HG03521 (cell line): ENCODE data around the gene SLC7A8.

Experiments used
- ATAC-seq: cut with Tn5 transposase; IDR thresholded peaks from one replicate; pipeline ENCODE4 v1.9.1; 2021; ENCODE audit warnings: mild to moderate bottlenecking, moderate library complexity; ENCODE audit not compliant: unreplicated experiment

Gene SLC7A8

DNA sequence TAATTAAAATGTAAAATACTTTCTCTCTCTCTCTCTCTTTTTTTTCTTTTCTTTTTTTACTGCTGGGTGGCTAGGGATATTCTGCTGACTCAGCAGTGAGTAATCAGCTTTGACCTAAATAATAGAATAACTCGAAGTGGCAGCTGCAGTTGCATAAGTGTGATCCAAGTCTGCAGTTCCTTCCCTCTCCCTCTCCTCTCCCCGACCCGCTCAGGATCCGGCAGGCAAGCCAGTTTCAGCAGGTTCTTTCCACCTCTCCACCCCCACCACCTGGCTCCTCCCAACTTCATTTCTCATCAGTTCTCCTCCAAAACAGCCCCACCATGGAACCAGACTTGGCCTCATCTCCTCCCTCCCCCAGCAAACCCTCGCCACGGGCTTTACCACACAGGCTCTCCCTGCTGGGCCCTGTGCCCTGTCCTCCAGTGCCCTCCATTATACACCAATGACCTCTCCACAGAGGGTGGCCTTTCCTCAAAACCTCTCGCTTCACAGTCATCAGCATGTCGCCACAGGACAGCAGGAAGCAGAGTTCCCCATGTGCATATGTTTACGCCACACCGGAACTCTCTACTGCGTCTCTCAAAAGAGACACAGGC, 22.4 kb downstream of the SLC7A8 start:
- ATAC-seq = no peak

DNA sequence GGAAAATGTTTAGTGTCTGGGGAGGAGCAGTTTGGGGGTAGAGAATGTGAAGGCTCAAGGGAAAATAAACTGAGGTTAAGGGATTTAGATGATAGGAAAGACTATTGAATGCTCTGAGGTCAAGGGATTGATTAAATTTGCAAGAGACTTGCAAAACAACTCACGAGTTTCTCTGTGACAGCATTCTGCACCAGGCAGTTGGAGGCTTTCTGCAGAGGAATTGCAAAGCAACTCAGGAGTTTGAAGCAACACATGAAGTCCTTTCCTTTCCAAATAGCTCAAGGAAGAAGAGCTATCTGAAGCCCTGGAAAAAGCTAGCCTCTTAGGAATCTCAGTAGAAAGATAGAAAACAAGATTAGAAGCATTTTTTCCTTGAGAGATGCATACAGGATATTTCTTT, 23.9 kb downstream of the SLC7A8 start:
- ATAC-seq = no peak

DNA sequence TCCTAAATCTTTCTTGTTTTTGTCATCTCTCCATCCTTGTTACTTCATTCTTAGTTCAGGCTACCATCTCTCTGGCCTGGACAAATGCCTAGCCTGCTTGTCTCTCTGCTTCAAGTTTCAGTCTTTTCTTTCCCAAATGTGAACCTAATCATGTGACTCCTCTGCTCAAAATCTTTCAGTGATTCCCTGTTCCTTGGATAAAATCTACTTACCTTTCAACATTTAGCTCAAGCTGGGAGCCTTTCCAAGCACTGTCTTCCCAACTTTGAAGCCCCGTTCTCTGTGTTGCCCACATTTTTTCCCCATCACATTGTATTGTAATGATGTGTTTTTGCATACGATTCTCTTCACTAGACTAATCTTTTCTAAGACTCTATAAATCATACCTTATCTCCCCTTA, 24.7 kb downstream of the SLC7A8 start:
- no peak for ATAC-seq

DNA sequence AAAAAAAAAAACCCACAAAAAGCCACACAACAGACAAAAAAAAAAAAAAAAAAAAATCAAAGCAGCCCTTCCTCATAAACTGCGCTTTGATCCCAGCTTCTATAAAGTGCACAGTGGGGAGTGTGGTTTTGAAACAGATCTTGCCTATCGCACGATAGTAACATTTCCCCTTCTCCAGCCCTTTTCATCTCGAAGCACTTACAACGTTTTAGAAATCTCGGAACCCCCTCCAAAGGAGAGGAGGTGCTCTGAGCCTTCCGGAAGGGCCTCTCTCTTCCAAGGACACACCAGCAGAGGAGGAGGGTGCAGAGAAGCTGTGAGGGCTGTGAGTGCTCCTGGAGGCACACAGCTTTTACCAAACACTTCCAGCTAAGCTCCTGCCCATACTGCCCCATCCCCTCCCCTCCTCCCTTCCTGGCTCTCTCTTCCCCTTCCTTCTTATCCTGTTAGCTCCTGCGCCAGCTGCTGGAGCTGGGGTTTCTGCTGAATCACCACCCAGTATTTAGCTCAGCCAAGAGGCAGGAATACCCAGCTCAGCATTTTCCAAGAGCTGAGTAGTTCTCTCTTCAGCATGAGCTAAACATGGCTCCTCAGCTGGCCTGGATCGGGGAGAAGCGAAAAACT, 28.4 kb downstream of the SLC7A8 start:
- no peak for ATAC-seq

DNA sequence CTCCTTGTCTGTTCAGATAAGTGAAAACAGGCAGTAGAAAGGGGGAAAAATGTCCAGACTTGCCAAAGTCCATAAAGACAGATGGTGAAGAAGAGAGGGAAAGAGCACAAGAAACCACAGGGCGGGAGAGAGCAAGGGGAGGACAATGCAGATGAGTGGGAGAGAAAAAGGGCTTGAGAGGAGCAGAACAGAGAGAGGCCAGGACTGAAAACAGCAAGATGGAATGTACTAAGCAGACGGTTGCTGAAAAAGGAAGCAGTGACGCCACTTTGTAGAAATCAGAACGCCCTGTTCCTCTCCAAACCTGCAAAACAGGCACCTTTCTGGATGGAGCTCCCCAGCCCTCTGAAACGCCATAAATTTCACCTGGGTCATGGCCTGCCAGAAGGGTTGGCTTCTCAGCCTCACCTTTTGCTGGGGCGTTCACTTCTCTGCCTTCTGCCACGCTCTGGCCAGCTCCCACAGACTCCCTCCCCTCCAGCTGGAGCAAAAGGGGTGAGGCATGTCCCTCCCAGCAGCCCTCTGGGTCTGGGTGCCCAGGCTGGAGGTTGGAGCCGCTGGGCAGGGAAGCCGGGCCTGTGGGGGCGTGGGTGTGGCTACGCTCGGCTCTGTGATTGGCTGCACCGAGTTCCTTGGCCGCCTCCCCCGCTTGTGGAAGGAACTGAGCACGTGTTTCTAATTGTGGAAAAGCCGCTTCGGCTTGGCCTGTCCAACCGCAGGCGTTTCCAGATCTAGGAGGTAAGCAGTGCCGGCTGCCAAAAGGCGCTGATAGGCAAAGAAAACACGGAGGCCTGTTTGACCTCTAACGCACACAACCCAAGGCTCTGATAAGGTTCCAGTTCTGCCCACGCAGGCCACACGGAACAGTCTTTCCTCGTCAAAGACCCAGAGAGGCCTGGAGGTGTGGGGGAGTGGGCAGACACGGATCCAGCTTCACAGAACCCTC, 29.3 kb downstream of the SLC7A8 start:
- ATAC-seq = no peak

DNA sequence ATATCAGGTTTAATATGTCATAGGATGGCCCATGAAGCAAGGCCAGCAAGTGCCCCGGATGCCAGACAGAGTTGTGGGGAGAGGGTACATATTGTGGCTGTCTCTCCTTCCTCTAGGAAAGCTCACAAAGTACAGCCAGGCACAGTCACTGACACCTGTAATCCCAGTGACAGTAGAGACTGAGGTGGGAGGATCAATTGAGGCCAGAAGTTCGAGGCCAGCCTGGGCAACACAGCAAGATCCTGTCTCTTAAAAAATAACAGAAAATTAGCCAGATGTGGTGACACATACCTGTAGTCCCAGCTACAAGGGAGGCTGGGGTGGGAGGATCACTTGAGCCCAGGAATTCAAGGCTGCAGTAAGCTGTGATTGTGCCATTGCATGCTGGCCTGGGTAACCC, 32.1 kb downstream of the SLC7A8 start:
- no peak for ATAC-seq

DNA sequence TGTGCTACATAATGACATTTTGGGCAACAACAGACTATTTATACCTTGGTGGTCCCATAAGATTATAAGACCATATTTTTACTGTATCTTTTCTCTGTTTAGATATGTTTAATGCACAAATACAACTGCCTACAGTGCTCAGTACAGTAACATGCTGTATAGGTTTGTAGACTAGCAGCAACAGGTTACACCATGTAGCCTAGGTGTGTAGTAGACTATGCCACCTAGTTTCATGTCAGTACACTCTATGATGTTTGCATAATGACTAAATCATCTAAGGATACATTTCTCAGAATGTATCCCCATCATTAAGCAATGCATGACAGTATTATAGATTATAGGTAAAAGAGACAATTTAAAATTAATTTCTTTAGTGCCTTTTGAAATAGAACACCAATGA, 33.7 kb downstream of the SLC7A8 start:
- ATAC-seq = no peak

DNA sequence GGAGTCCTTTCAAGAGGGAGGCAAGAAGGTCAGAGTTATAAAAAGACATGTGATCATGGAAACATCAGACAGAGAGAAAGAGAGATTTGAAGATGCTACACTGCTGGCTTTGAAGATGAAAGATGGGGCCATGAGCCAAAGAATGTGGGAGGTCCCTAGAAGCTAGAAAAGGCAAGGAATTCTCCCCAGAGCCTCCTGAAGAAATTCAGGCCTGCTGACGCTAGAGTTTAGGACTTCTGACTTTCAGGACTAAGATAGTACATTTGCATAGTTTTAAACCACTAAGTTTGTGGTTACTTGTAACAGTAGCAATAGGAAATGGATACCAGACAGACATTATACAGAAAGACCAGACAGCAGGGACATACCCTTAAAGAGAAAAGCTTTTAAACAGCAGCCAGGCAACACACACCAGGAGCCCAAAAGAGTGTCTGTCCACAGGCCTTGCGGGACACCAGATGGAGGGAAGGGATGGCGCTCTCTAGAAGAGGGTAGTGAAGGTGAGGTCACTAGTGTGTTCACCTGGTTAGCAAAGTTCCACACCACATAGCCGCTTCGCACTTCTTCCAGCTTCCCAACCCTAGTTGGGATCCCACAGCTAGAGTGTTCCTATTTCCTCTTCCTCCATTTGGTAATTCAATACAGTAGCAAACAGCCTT, 34.7 kb downstream of the SLC7A8 start:
- ATAC-seq = no peak

DNA sequence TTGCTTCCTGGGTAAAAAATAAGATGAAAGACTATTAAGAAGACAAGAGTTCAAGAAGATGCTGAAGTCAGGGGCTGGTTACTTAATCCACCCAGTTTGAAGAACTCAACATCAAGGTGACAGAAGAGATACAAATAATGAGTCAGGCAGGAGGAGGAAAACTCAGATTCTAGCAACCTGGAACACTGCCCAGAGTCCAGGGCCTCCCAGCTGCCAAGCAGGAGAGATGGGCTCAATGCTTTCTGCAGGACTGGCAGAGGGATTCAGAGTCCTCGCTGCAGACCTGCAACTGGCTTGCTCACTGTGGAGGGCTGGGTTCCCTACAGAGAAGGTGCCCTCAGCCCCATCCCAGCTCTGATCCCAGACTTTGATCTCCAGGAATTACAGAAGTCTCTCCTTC, 35.8 kb downstream of the SLC7A8 start:
- no peak for ATAC-seq

DNA sequence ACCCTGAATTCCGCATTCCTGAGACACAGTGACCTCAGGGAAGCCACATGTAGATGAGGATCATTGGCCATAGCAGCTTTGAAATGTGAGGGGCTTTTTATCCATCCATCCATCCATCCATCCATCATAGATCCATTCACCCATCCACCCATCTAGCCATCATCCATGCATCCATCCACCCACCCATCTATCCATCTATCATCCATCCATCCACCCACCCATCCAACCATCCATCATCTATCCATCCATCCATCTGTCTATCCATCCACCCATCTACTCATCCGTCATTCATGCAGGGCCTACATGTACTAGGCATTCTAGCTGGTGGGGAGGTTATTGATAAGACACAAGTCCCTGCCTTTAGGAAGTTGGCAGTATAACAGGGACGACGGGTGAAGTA, 36.5 kb downstream of the SLC7A8 start:
- no peak for ATAC-seq

DNA sequence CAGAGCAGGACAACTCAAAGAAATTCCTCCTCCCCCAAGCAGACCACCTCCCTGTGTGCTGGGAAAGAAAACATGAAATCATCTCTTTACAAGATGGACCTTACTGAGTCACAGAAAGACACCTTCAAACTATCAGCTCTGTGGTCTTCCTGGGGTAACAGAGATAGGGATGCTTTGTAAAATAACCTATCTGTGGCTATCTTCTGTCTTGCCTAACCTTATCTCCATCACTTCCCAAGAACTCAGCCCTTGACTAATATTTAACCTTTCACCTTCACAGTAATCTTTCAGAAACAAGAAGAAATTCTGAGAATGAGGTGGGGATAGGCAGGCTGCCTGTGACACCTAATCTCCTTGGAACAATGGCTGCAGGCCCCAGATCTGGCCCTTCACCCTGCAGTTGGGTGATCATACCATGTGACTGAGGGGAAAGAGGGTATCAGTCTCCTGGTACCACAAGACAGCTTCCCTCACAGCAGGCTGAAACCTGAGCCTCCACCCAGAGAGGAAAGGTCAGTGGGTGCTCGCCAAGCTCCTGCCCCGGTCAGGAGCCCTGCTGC, 37.0 kb downstream of the SLC7A8 start:
- no peak for ATAC-seq

DNA sequence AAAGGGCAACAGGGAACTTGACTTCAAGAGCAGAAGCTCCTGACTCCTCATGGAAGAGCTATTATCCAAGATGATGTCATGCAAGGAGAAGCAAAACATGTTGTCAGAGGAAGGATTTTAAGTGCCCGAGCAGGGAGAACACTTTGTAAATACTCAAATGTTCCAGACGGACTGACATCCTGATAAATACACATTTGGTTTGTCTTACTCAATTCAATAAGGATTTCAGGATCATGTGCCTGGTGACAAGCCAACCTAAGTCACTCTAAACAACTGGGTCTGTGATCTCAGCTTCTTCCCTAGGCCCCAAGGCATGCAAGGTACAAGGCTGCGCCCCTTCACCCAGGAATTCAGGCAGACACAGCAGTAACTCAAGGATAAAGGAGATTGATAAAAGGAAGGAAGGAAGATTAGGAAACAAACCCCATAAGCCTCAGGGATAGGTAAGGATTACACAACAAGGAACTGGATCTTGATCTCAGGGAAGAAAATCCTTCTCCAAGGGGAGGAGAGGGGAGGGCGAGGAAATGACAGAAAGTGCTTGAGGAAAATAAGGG, 37.6 kb downstream of the SLC7A8 start:
- ATAC-seq = no peak

DNA sequence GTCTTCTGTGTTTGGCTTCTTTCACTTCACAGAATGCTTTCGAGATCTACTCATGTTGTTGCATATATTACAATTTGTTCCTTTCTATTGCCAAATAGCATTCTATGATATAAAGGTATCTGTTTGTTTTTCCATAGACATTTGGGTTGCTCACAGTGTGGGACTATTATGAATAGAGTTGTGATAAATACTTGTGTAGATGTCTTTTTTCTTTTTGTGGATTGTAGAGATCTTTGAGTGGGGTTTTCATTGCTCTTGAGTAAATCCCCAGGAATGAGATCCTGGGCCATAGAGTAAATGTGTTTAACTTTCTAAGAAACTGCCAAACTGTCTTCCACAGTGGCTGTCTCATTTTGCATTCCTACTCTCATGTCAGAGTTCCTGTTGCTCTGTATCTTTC, 39.5 kb downstream of the SLC7A8 start:
- no peak for ATAC-seq

DNA sequence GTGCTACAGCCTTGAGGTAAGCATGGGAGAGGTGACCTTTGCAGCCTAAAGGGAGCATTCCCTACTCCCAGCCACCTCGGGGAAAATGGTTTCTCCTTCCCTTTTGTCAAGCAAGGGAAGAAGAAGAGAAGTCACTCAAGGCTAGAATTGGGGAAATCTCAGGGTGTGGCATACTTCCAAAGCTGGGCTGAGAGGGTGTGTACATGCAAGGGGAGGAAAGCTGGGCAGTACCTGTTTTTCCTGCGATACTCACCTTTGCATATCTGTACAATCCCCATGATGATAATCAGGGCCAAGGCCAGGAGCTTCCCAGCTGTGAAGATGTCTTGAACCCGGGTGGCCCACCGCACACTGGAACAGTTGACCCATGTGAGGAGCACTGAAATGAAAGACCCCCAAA, 40.6 kb downstream of the SLC7A8 start:
- ATAC-seq = no peak

DNA sequence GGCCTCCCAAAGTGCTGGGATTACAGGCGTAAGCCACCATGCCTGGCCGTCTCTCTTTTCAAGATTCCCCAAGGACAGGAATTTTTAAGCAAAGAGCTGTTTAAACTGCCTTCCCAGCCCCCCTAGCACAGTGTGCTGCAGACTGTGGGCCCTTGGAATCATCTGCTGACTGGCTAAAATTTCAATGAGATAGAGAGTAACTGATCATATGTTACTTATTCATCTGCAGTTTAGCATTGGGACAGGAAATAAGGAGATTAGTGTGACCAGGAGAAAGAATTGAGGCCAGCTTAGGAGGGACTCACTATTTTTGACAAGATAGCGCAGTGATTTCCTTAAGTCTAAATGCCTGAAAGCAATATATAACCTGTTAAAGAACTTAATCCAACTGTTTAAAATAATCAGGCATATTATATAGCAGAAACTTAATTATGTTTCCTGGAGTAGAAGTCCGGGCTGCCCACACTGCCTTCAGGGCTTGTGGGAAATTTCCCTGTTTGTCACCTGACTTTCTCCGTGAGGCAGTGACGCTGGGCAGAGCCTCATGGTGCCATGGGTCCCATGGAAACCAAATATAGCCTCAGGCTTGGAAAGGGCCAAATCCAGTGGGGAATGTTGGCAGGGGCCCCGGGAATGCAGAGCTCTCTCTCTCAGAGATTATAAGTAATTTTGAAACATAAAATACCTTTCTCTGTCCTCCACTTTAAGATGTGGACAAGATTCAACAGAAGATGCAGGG, 41.6 kb downstream of the SLC7A8 start:
- ATAC-seq = no peak

DNA sequence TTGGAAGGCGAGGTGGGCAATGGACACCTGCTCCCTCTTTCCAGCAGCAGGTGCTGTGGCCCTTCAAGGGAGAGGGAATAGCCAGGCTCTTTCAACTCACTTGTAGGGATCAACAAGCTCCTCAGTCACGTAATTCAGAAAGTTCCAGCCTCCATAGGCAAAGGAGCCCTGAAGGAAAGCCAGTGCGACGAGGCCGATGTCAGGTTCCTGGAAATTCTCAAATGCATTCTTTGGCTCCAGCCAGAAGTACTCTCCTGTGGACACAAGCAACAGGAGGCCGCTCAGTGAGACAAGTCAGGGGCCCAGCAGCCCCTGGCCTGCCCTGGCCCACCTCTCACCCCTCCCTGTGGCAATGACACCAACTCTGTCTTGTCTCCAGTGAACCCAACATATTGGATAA, 43.1 kb downstream of the SLC7A8 start:
- no peak for ATAC-seq

DNA sequence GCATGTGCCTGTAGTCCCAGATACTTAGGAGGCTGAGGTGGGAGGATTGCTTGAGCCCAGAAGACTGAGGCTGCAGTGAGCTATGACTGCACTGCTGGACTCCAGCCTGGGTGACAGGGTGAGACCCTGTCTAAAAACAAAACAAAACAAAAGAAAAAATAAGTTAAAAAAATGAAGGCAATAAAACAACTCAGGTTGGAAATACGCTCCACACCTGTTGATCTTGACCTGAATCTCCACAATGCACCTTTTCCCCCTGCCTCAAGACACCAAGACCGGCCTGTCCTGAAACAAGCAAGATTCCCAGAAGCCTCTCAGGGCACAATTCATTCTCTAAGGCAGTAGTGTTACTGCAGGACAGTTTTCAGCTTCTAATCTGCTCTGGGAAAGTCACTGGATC, 43.6 kb downstream of the SLC7A8 start:
- ATAC-seq = no peak

DNA sequence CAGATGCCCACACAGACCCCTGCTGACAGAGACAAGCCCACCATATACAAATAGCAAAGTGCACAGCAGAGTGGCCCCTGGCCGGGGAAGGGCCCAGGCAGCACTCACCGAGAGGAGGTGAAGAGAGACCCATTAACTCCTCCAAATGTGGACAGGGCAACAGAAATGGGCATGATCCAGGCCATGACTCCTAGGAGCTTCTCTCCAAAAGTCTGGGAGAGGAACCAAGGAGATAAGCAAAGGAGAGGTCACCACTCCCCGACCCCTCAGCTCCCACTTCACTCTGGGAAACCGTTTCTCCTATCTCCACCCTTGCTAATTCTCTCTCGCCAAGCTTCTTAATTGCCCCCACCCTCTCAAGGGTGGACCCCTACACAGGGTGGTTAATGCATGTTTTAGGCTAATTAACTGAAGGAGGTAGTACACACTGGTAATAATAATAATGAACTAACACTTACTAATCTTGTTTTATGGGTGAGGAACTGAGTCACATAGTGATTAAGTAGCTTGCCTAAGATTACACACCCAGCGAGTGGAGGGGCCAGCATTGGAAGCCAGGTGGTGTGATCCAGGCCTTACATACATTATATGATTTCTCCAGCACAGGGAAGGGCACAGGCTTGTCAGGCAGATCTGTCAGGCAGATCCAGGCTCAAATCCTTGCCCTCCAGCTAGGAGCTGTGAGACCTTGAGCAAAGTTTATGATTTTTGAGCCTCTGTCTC, 45.5 kb downstream of the SLC7A8 start:
- ATAC-seq = no peak

DNA sequence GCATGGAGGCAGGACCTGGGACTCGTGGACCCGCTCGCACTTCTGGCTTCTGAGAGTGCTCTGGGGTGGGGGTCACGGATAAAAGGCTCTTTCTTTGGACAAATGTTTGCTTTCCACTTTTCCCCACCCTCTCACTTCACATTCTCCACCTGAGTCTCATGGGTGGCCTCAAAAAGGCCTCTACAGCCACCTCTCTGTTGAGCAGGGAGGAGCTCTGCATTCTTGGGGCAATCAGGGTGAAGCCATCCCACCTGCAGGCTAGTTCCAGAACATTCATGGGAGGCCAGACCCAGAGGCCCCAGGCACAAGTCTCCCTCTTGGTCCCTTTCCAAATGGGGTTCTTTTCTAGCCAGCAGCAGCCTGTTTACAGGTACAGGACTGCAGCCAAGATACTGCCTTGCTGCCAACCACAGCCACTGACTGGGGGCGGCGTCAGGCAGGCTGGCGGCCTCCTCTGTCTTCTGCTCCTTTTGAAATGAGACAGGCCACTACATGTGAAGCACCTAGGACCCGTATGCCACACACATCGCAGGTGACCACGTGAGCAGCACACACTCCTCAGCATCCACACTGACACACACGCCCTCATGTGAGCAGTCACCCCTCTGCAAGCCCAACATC, 46.2 kb downstream of the SLC7A8 start:
- ATAC-seq = no peak
